ENCODE measurements around the gene CARS2. TPM values are rescaled to one million over a fixed set of nuclear protein-coding genes. Genes with fewer than 3 reads are reported as not detected.
"Not testable (repeated sequence)": the region's sequence is repeated elsewhere in the genome, so short reads cannot be mapped to it uniquely, and the experiment has no call there.

Gene CARS2
- total RNA-seq, 4 donors from 2014 or later, result 40.0 to 398 (median 65.2) TPM

DNA sequence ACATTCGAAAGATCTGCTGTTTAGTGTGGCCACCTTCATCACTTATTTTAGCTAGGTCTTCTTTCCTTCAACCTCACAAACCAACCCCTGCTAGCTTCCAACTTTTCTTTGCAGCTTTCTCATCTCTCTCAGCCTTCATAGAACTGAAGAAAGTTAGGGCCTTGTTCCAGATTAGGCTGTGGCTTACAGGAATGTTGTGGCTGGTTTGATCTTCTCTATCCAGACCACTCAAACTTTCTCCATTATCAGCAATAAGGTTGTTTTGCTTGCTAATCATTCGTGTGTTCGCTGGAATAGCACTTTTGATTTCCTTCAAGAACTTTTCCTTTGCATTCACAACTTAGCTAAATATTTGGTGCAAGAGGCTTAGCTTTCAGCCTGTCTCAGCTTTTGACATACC lies 44.7 kb downstream of the CARS2 start:
- TF ChIP-seq CTCF (IDR thresholded peaks at IDR 0.05), result no peak
- ATAC-seq (ENCODE audit: low FRiP score) (no peak), DNase-seq (ENCODE audit: low spot score) (no peak)

GRCh38 chr13:110658218-110658911 lies 47.6 kb downstream of the CARS2 start:
- ATAC-seq (ENCODE audit: low FRiP score); DNase-seq (ENCODE audit: low spot score): not testable (repeated sequence)

DNA sequence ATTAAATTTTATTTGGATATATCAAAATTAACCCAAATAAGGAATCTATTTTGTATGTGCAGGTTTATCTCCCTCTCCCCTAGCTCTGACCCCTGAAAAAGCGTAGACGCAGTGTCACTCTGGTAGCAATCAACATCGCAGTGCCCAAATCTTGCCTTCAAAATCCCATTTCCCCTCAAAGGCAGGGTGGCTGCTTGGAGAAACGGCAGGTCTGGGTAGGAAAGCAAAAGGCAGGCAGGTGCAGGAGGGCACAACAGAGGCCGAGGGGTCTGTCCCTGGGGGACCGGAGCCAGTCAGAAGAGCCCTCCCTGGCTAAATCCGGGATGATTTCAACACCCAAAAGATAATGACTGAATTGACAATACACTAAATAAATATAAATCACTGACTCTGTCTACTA lies 48.7 kb downstream of the CARS2 start:
- no peak for ATAC-seq (ENCODE audit: low FRiP score)
- no peak for TF ChIP-seq CTCF (IDR thresholded peaks at IDR 0.05)
- DNase-seq (ENCODE audit: low spot score), result no peak

GRCh38 chr13:110653851-110654250 lies 52.1 kb downstream of the CARS2 start:
- TF ChIP-seq CTCF (IDR thresholded peaks at IDR 0.05), result no peak
- DNase-seq (ENCODE audit: low spot score) (no peak), ATAC-seq (ENCODE audit: low FRiP score) (no peak)

GRCh38 chr13:110653271-110653670 lies 52.6 kb downstream of the CARS2 start:
- DNase-seq (ENCODE audit: low spot score) (no peak), ATAC-seq (ENCODE audit: low FRiP score) (no peak)
- TF ChIP-seq CTCF (IDR thresholded peaks at IDR 0.05), result no peak

DNA sequence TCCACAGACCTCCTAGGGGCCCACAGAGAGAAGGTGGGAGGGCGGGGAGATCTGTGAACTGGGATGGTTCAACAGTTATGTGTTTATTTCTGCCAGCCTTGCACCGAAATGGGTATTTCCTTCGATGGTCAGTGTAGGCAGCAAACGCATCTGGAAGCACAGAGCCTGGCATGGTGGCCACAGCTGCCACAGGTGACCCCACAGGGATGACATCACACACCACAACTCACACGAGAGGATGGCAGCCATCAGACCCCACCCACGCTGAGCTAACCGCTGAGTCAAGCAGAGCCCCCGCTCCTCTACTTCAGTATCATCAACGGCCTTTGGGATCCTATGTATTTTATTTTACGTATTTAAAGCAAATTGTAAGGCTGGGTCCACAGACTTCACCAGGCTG lies 53.2 kb downstream of the CARS2 start:
- no peak for TF ChIP-seq CTCF (IDR thresholded peaks at IDR 0.05)
- no peak for DNase-seq (ENCODE audit: low spot score)
- no peak for ATAC-seq (ENCODE audit: low FRiP score)

DNA sequence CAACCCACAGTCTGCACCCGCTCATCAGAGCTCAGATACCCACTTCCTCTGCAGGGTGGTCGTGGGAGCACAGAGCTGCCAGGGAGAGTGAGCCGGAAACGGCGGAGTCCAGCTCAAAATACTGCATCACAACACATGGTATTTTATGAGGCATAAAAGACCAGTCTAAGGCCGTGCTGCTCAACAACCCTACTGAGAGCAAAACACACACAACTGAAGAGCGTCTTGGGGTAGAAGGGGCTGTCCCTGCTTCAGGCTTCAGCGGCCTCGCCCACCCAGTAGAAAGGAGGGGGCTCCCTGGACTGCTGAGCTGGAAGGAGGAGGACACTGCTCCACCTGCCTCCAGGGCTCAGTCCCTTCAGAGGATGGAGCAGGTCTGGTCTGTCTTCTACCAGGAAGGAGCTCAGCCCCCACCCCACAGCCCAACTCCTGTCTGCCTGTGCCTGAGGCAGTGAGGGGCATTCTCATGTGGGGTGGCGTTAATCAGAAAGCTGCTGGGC lies 53.6 kb downstream of the CARS2 start:
- no peak for TF ChIP-seq CTCF (IDR thresholded peaks at IDR 0.05)
- no peak for ATAC-seq (ENCODE audit: low FRiP score)
- DNase-seq (ENCODE audit: low spot score), result no peak
